K562 (cell line): ENCODE measurements around the gene ILF3. TPM values are rescaled to one million over a fixed set of nuclear protein-coding genes. Genes with fewer than 3 reads are reported as not detected.

Source experiments
- ADNP ChIP-seq: fragments of 200-800 bp; sonication (Bioruptor generic); IDR thresholded peaks from 2 replicates; pipeline ENCODE4 v1.6.1; 2016; ENCODE audit warnings: missing genetic modification characterization, missing compliant biosample characterization
- BRF1 ChIP-seq: IDR thresholded peaks from 3 replicates; pipeline ENCODE4 v1.6.1; 2011; ENCODE audit warnings: borderline replicate concordance, mild to moderate bottlenecking; ENCODE audit not compliant: insufficient read length; ENCODE audit errors: extremely low read depth
- CBX5 ChIP-seq: IDR thresholded peaks from 2 replicates; pipeline ENCODE4 v1.6.1; 2014; ENCODE audit warnings: low read depth, borderline replicate concordance
- HNRNPLL ChIP-seq: fragments of 200-400 bp; formaldehyde crosslinking; IDR thresholded peaks from 2 replicates; pipeline ENCODE4 v1.6.1; 2017; ENCODE audit warnings: low read length, low read depth, mild to moderate bottlenecking; ENCODE audit not compliant: poor library complexity, severe bottlenecking
- KDM1A ChIP-seq, 2 experiments: fragments of 450-650 bp; IDR thresholded peaks; 2 replicates each; pipeline ENCODE4 v1.6.1; 2016; ENCODE audit warnings: mild to moderate bottlenecking in 2 of 2
- NCOA2 ChIP-seq, 2 experiments: fragments of 450-650 bp; IDR thresholded peaks; 2 replicates each; pipeline ENCODE4 v1.6.1; 2018; ENCODE audit warnings: mild to moderate bottlenecking in 2 of 2, moderate library complexity in 1 of 2; ENCODE audit not compliant: partially characterized antibody in 2 of 2
- NCOA4 ChIP-seq: fragments of 450-650 bp; IDR thresholded peaks from 2 replicates; pipeline ENCODE4 v1.6.1; 2018; ENCODE audit warnings: mild to moderate bottlenecking; ENCODE audit not compliant: partially characterized antibody
- PHTF2 ChIP-seq: fragments of 250-450 bp; sonication (Bioruptor Pico); IDR thresholded peaks from 2 replicates; pipeline ENCODE4 v1.5.0; 2021; ENCODE audit warnings: mild to moderate bottlenecking
- SAFB2 ChIP-seq: fragments of 200-400 bp; formaldehyde crosslinking; IDR thresholded peaks from 2 replicates; pipeline ENCODE4 v1.6.1; 2018; ENCODE audit warnings: borderline replicate concordance, low read length, low read depth, moderate library complexity; ENCODE audit not compliant: severe bottlenecking
- SIX5 ChIP-seq, 2 experiments: IDR thresholded peaks; 2 replicates each; pipeline ENCODE4 v1.6.1; 2011; ENCODE audit warnings: low read length in 2 of 2, borderline replicate concordance in 1 of 2, low read depth in 1 of 2, mild to moderate bottlenecking in 1 of 2, moderate library complexity in 1 of 2; ENCODE audit not compliant: insufficient read depth in 1 of 2
- SMAD2 ChIP-seq: fragments of 150-350 bp; IDR thresholded peaks from 2 replicates; pipeline ENCODE4 v1.6.1; 2014; ENCODE audit warnings: low read depth, mild to moderate bottlenecking, low read length
- SMARCE1 ChIP-seq: fragments of 450-650 bp; IDR thresholded peaks from 2 replicates; pipeline ENCODE4 v1.7.1; 2016; ENCODE audit warnings: mild to moderate bottlenecking
- SNRNP70 ChIP-seq: fragments of 200-400 bp; formaldehyde crosslinking; optimal IDR thresholded peaks from 2 replicates; pipeline ENCODE3; 2017; ENCODE audit warnings: low read depth, low read length
- TBP ChIP-seq: optimal IDR thresholded peaks from 2 replicates; pipeline ENCODE3; 2011; ENCODE audit warnings: low read depth, low read length, improper control_type of control experiment
- ZBTB17 ChIP-seq: fragments of 450-650 bp; formaldehyde crosslinking; IDR thresholded peaks from 2 replicates; pipeline ENCODE4 v1.4.0; 2020; ENCODE audit warnings: mild to moderate bottlenecking
- ZEB2 ChIP-seq: fragments of 450-650 bp; IDR thresholded peaks from 2 replicates; pipeline ENCODE4 v1.6.1; 2016
- ZNF121 ChIP-seq: sonication (generic); formaldehyde crosslinking; conservative IDR thresholded peaks from 2 replicates; pipeline ENCODE4 v1.8.0; 2022; ENCODE audit warnings: missing genetic modification reagents
- ZNF282 ChIP-seq: sonication (generic); formaldehyde crosslinking; IDR thresholded peaks from 2 replicates; pipeline ENCODE4 v1.8.1; 2023; ENCODE audit warnings: missing genetic modification reagents
- ZNF79 ChIP-seq: fragments of 250-450 bp; sonication (Bioruptor Pico); IDR thresholded peaks from 2 replicates; pipeline ENCODE4 v1.4.0; 2020; ENCODE audit warnings: low read depth, mild to moderate bottlenecking, moderate library complexity
- polyA plus RNA-seq, 8 experiments: library from polyadenylated mRNA; depleted of rRNA in 4 of 8; stranded (reverse) in 5 of 8; unstranded in 3 of 8; fragments of >200 nt; fragmentation: Nextera tagmentation in 2 of 8; fragmentation: Illumina TruSeq in 1 of 8; extraction: Ambion mirVana in 2 of 8; extraction: Trizol in 1 of 8; gene quantifications; 2 replicates each; pipeline versions ENCODE4 v1.2.1 to v1.2.3, GENCODE V29; 2011 to 2014; ENCODE audit warnings: inconsistent platforms in 1 of 8, missing spikeins in 1 of 8
- total RNA-seq, 7 experiments: library from RNA; depleted of rRNA in 6 of 7; stranded (reverse); fragments of >200 nt in 6 of 7; fragmentation: Illumina TruSeq in 2 of 7; extraction: Trizol in 2 of 7; gene quantifications; 2 replicates each; pipeline versions ENCODE4 v1.2.1 to v1.2.3, GENCODE V29; 2011 to 2021; ENCODE audit warnings: low replicate concordance in 1 of 7
- TF ChIP-seq, protein P1 (sequence below), 2 experiments: fragments of 150-350 bp in 1 of 2; IDR thresholded peaks; 2 replicates each; pipeline ENCODE4 v1.6.1; 2012 to 2016; ENCODE audit warnings: low read depth in 2 of 2, low read length in 2 of 2, mild to moderate bottlenecking in 1 of 2, moderate library complexity in 1 of 2
- TF ChIP-seq, protein P2 (sequence below): sonication (generic); formaldehyde crosslinking; IDR thresholded peaks from 2 replicates; pipeline ENCODE4 v1.4.0; 2020; ENCODE audit warnings: mild to moderate bottlenecking, missing genetic modification reagents
- TF ChIP-seq, protein P3 (sequence below): fragments of 450-650 bp; formaldehyde crosslinking; IDR thresholded peaks from 2 replicates; pipeline ENCODE4 v1.4.0; 2022; ENCODE audit warnings: missing genetic modification characterization

The ILF3 gene
- total and polyA plus RNA-seq, 9 of the 15 experiments (the other 6 are each of a cell fraction or from before 2014, with no cell fraction given): 26.0 to 453 (median 175) TPM

DNA sequence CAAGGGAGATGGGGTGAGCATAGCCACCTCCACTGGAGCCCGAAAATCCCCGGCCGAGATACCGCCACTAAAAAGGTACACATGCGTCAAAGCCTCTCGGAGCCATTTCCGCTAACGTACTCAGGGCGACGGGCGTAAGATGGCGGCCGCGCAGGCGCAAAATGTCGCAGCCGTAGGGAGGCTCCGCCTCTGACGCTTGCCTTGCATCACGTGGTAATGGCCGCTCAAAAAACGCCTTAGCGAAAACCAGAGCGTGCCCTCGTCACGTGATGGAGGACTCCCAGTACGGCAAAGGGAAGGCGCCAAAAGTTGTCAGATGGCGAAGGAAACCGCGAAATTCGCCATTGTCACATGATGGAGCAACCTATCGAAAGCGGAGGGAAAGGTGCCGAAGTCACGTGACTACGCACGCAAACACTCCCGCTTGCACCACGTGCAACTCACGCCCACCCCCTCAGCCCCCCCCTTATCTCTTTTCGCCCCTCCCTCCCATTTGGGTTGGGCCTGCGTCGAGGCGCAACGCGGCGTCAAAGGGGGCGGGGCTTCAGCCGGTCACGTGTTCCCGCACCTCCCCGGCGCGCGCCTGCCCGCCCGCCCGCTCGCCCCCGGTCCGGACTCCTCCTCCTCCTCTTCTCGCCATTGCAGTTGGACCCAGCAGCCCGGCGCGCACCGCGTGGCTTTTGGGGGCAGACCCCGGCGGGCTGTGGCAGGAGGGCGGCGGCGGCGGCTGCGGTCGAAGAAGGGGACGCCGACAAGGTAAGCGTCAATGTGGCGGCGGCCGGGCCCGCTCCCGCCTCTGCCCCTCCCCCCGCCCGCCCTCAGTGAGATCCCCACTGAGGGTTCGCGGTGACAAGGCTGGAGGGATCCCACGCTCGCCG lies at the start of gene ILF3 (continued):
- TF ChIP-seq BRF1 (no peak), ZNF282 (CRISPR knock-in tag) (no peak), SAFB2 (no peak), ZEB2 (no peak), HNRNPLL (peak; percentile 83), SMARCE1 (peak; percentile 70), PHTF2 (CRISPR knock-in tag) (no peak), ZNF79 (CRISPR knock-in tag) (no peak), SMAD2 (no peak), CBX5 (no peak), TBP (peak; percentile 94), ADNP (no peak), SNRNP70 (no peak), ZNF121 (no peak), ZBTB17 (peak; percentile 68; the same call in 1 of the 2 replicates), NCOA4 (no peak), NCOA2 (IDR thresholded peaks at IDR 0.05; ENCODE audit: partially characterized antibody in 2 of 2) (no peak), KDM1A (IDR thresholded peaks at IDR 0.05) (no peak), SIX5 (IDR thresholded peaks at IDR 0.05; ENCODE audit: borderline replicate concordance in 1 of 2, insufficient read depth in 1 of 2, low read depth in 1 of 2, low read length in 2 of 2) (peak; percentile 89 to 93)
- TF ChIP-seq, protein P1, sequence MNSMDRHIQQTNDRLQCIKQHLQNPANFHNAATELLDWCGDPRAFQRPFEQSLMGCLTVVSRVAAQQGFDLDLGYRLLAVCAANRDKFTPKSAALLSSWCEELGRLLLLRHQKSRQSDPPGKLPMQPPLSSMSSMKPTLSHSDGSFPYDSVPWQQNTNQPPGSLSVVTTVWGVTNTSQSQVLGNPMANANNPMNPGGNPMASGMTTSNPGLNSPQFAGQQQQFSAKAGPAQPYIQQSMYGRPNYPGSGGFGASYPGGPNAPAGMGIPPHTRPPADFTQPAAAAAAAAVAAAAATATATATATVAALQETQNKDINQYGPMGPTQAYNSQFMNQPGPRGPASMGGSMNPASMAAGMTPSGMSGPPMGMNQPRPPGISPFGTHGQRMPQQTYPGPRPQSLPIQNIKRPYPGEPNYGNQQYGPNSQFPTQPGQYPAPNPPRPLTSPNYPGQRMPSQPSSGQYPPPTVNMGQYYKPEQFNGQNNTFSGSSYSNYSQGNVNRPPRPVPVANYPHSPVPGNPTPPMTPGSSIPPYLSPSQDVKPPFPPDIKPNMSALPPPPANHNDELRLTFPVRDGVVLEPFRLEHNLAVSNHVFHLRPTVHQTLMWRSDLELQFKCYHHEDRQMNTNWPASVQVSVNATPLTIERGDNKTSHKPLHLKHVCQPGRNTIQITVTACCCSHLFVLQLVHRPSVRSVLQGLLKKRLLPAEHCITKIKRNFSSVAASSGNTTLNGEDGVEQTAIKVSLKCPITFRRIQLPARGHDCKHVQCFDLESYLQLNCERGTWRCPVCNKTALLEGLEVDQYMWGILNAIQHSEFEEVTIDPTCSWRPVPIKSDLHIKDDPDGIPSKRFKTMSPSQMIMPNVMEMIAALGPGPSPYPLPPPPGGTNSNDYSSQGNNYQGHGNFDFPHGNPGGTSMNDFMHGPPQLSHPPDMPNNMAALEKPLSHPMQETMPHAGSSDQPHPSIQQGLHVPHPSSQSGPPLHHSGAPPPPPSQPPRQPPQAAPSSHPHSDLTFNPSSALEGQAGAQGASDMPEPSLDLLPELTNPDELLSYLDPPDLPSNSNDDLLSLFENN (IDR thresholded peaks at IDR 0.05; ENCODE audit: low read depth in 2 of 2, low read length in 2 of 2): peak in 1 of 2 experiments; percentile 62; a peak in 1 of 4 replicates
- TF ChIP-seq, protein P2, sequence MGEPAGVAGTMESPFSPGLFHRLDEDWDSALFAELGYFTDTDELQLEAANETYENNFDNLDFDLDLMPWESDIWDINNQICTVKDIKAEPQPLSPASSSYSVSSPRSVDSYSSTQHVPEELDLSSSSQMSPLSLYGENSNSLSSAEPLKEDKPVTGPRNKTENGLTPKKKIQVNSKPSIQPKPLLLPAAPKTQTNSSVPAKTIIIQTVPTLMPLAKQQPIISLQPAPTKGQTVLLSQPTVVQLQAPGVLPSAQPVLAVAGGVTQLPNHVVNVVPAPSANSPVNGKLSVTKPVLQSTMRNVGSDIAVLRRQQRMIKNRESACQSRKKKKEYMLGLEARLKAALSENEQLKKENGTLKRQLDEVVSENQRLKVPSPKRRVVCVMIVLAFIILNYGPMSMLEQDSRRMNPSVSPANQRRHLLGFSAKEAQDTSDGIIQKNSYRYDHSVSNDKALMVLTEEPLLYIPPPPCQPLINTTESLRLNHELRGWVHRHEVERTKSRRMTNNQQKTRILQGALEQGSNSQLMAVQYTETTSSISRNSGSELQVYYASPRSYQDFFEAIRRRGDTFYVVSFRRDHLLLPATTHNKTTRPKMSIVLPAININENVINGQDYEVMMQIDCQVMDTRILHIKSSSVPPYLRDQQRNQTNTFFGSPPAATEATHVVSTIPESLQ (CRISPR knock-in tag): peak; percentile 73
- TF ChIP-seq, protein P3, sequence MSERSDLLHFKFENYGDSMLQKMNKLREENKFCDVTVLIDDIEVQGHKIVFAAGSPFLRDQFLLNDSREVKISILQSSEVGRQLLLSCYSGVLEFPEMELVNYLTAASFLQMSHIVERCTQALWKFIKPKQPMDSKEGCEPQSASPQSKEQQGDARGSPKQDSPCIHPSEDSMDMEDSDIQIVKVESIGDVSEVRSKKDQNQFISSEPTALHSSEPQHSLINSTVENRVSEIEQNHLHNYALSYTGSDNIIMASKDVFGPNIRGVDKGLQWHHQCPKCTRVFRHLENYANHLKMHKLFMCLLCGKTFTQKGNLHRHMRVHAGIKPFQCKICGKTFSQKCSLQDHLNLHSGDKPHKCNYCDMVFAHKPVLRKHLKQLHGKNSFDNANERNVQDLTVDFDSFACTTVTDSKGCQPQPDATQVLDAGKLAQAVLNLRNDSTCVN (CRISPR knock-in tag): peak; percentile 59; the same call in 1 of the 2 replicates
